ENCODE results near the gene NPIPA8. TPM values are rescaled to one million over a fixed set of nuclear protein-coding genes. Genes with fewer than 3 reads are reported as not detected.
"Not testable (repeated sequence)": the region's sequence is repeated elsewhere in the genome, so short reads cannot be mapped to it uniquely, and the experiment has no call there.

Gene NPIPA8
- total RNA-seq, 1 donor from 2014 or later: 1.5 TPM

DNA sequence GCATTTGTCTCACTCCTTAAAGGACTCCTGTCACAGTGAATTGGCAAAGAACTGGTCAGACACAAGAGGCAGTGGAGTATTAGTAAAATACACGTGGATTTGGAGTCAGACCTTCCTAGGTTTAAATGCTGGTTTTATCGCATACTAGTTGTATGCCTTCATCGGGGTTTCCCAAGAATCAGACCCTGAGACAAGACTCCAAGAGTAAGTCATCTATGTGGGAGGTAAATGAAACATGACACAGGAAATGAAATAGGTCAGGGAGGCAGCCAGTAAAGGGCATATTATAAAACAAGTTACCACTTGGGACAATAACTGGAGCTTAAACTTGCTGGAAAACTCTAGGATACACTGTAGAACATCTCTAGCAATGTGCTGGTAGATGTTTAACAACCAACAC lies 59.8 kb downstream of the NPIPA8 start:
- not testable (repeated sequence) for DNase-seq (ENCODE audit: low spot score)

- not testable (repeated sequence) for DNase-seq (ENCODE audit: low spot score)
Observed at GRCh38 chr16:18270171-18270570, 66.4 kb downstream of the NPIPA8 start.

Other genes with a start within 250 kb of the NPIPA8 start
- 121 TPM for gene NOMO2, start 225.4 kb upstream of the NPIPA8 start, total RNA-seq